ENCODE measurements around the gene INPP5A.

The INPP5A gene

GRCh38 chr10:132804785-132805426 is 267.3 kb downstream of the INPP5A start:
- DNase-seq (ENCODE audit: low read depth), result no peak

- no peak for DNase-seq (ENCODE audit: low read depth)
Observed at GRCh38 chr10:132805599-132805998, 268.0 kb downstream of the INPP5A start.

- DNase-seq (ENCODE audit: low read depth), result no peak
Observed at GRCh38 chr10:132806110-132806509, 268.5 kb downstream of the INPP5A start.

- no peak for DNase-seq (ENCODE audit: low read depth)
Observed at GRCh38 chr10:132806561-132807003, 269.0 kb downstream of the INPP5A start.

GRCh38 chr10:132807621-132808049 is 270.0 kb downstream of the INPP5A start:
- DNase-seq (ENCODE audit: low read depth), result no peak

GRCh38 chr10:132808383-132809231 is 271.0 kb downstream of the INPP5A start:
- DNase-seq (ENCODE audit: low read depth), result no peak

- no peak for DNase-seq (ENCODE audit: low read depth)
Observed at GRCh38 chr10:132809232-132810140, 271.9 kb downstream of the INPP5A start.

DNA sequence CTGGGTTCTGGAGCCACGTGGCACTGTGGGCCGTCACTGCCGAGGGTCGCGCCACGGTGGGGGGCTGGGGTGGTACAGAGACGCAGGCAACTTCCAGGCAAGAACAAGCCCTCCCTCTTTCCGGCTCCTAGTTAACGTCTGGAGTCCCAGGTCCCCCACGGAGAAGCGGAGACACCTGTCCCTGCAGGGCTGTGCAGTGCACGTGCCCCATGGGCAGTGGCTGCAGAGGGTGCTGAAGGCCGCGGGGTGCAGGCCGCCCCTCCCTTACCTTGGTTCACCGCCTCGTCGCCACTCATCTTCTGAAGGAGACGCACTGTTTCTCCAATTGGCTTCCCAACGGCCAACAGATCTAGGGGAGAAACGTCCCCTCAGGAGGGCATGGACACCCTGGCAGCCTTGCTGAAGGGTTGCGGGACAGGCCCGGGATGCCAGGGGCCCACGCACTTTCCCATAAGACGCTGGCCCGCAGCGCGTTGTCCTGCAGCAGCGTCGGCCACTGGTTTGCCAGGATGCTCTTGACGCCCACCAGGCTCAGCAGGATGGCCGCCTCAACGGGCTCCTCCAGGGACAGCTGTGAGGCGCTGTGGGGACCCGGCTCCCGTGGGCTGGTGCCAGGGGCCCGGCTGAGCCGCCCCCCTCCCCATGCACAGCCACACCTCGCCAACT is 272.7 kb downstream of the INPP5A start:
- no peak for DNase-seq (ENCODE audit: low read depth)

GRCh38 chr10:132810807-132811700 is 273.5 kb downstream of the INPP5A start:
- no peak for DNase-seq (ENCODE audit: low read depth)

DNA sequence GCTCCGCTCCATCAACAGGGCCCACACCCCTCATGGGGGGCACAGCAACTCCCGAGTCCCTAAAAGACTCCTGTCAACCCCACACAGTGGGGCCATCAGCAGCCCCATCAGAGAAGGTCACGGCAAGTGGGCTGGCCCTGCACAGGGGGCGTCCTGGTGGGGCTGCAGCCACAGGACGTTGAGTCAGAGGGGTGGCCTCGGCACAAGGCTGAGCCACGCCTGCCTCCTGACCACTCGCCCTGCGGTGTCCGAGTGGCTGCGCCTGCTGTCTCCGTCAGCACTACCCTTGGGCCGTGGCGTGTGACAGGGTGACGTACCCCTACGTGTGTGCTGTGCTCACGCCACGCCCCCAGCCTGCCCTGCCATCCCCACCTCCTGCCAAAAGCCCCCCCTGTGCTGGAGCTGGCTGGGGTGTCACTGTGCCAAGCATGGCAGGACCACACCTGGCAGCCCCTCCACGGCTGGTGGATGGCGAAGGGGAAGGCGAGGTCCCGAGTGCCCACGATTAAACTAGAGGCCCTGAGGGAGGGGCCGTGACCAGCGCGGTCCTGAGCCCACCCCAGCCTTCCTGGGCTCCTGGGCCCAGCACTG is 274.4 kb downstream of the INPP5A start:
- no peak for DNase-seq (ENCODE audit: low read depth)

DNA sequence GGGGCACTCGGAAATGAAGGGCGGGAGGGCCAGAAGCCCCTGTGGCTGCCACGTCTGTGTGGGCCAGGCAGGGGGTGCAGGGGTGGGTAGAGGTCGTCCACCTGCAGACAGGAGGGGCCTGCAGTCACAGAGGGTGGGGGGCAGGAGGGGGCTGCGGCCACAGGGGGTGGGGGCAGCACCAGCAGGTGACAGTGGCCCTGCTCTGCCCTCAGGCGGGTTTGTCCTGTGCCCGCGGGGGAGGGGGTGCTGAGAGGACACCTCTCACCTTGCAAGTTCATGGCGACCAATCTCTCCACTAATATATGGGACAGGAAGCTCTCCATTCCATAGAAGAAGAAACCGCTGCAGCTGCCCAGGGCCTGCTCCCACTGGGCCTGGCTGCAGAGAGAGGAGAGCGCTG is 274.9 kb downstream of the INPP5A start:
- no peak for DNase-seq (ENCODE audit: low read depth)

- no peak for DNase-seq (ENCODE audit: low read depth)
Observed at GRCh38 chr10:132813001-132813401, 275.4 kb downstream of the INPP5A start.

- no peak for DNase-seq (ENCODE audit: low read depth)
Observed at GRCh38 chr10:132813560-132814468, 276.2 kb downstream of the INPP5A start.

- DNase-seq (ENCODE audit: low read depth), result no peak
Observed at GRCh38 chr10:132814469-132814856, 276.9 kb downstream of the INPP5A start.

DNA sequence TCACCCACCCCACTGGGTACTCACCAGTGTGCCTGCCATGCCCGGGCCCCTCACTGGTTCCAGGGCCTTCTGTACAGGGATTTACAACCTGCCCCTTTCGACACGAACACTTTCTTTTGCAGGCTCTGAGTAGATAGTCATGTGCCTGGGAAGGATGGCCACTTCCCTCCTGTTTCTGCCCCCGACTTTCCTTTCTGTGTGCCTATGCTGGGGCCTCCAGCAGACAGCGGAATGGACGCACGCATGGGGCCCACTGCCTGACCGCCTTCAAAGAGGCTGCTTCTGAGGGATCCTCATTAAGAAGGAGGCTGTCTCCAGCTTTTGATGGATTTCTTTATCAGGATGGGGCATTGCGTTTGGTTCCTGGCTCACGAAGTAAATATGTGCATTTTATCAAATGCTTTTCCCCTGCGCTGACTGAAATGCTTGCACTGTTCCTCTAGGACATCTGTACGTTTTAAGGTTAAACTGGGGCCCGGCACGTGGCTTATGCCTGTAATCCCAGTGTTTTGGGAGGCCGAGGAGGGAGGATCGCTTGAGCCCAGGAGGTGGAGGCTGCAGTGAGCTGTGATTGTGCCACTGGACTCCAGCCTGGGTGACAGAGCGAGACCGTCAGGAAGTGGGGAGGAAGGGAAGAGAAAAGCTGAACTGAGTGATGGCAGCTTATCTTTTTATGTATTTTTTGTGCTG is 277.7 kb downstream of the INPP5A start:
- no peak for DNase-seq (ENCODE audit: low read depth)

DNA sequence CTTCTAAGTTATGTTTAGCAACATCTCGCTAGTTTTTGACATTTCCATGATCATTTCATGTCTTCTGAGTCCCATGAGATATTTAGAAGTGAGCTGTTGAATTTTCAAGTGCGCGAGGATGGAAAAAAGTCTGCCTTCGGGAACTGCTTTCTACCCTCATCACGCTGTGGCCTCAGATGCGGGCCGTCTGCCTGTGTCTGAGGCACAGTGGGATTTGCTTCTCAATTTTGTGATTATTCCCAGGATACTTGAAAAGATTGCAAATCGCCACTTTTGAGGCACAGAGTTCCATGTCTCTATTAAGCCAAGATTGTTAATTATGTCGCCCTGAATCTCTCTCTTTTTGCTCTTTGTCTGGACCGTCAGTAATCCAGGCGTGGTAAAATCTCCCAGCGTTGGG is 279.1 kb downstream of the INPP5A start:
- no peak for DNase-seq (ENCODE audit: low read depth)

GRCh38 chr10:132817701-132818211 is 280.2 kb downstream of the INPP5A start:
- no peak for DNase-seq (ENCODE audit: low read depth)

GRCh38 chr10:132820056-132820455 is 282.5 kb downstream of the INPP5A start:
- DNase-seq (ENCODE audit: low read depth), result no peak
